NB4 (cell line): ENCODE measurements around the gene ADARB2.

Experiments used
- CTCF ChIP-seq: IDR thresholded peaks from one replicate; pipeline ENCODE4 v1.5.1; 2012; ENCODE audit warnings: low read depth, low read length
- MYC ChIP-seq: IDR thresholded peaks from 2 replicates; pipeline ENCODE4 v1.6.1; 2011; ENCODE audit warnings: low read depth, low read length
- TF ChIP-seq, protein P1 (sequence below): IDR thresholded peaks from 2 replicates; pipeline ENCODE4 v1.6.1; 2011; ENCODE audit warnings: low read depth, low read length

GRCh38 chr10:1138529-1138928 lies 598.8 kb downstream of the ADARB2 start:
- TF ChIP-seq CTCF, result no peak
- TF ChIP-seq MYC, result no peak
- TF ChIP-seq, protein P1, sequence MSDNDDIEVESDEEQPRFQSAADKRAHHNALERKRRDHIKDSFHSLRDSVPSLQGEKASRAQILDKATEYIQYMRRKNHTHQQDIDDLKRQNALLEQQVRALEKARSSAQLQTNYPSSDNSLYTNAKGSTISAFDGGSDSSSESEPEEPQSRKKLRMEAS, result no peak
